ENCODE data around the gene KLHL26.

Gene KLHL26

GRCh38 chr19:18645035-18645511 is 8.2 kb downstream of the KLHL26 start:
- in situ Hi-C loops (cut with MboI; ENCODE audit: low sequenced_read_pairs): no loop called here

GRCh38 chr19:18646535-18647370 is 9.9 kb downstream of the KLHL26 start:
- in situ Hi-C loops (cut with MboI; ENCODE audit: low sequenced_read_pairs): no loop called here

GRCh38 chr19:18647371-18647767 is 10.5 kb downstream of the KLHL26 start:
- in situ Hi-C loops (cut with MboI; ENCODE audit: low sequenced_read_pairs): no loop called here

GRCh38 chr19:18647807-18648206 is 11.0 kb downstream of the KLHL26 start:
- in situ Hi-C loops (cut with MboI; ENCODE audit: low sequenced_read_pairs): no loop called here

- in situ Hi-C loops (cut with MboI; ENCODE audit: low sequenced_read_pairs): no loop called here
These were observed 12.1 kb downstream of the KLHL26 start for GRCh38 chr19:18648973-18649315.

- in situ Hi-C loops (cut with MboI; ENCODE audit: low sequenced_read_pairs): no loop called here
These were observed 12.7 kb downstream of the KLHL26 start for GRCh38 chr19:18649371-18650020.

GRCh38 chr19:18650021-18650390 is 13.2 kb downstream of the KLHL26 start:
- in situ Hi-C loops (cut with MboI; ENCODE audit: low sequenced_read_pairs): no loop called here

GRCh38 chr19:18650468-18651041 is 13.7 kb downstream of the KLHL26 start:
- in situ Hi-C loops (cut with MboI; ENCODE audit: low sequenced_read_pairs): no loop called here

- in situ Hi-C loops (cut with MboI; ENCODE audit: low sequenced_read_pairs): no loop called here
These were observed 14.5 kb downstream of the KLHL26 start for GRCh38 chr19:18651300-18651699.

- in situ Hi-C loops (cut with MboI; ENCODE audit: low sequenced_read_pairs): no loop called here
These were observed 14.9 kb downstream of the KLHL26 start for GRCh38 chr19:18651733-18652132.

- in situ Hi-C loops (cut with MboI; ENCODE audit: low sequenced_read_pairs): no loop called here
These were observed 17.0 kb downstream of the KLHL26 start for GRCh38 chr19:18653853-18654252.

GRCh38 chr19:18654469-18654868 is 17.6 kb downstream of the KLHL26 start:
- in situ Hi-C loops (cut with MboI; ENCODE audit: low sequenced_read_pairs): no loop called here

GRCh38 chr19:18655173-18655844 is 18.5 kb downstream of the KLHL26 start:
- in situ Hi-C loops (cut with MboI; ENCODE audit: low sequenced_read_pairs): no loop called here

- in situ Hi-C loops (cut with MboI; ENCODE audit: low sequenced_read_pairs): no loop called here
These were observed 19.7 kb downstream of the KLHL26 start for GRCh38 chr19:18656337-18657086.

GRCh38 chr19:18657590-18658365 is 20.9 kb downstream of the KLHL26 start:
- in situ Hi-C loops (cut with MboI; ENCODE audit: low sequenced_read_pairs): no loop called here

- in situ Hi-C loops (cut with MboI; ENCODE audit: low sequenced_read_pairs): no loop called here
These were observed 21.6 kb downstream of the KLHL26 start for GRCh38 chr19:18658366-18658855.

- in situ Hi-C loops (cut with MboI; ENCODE audit: low sequenced_read_pairs): no loop called here
These were observed 22.6 kb downstream of the KLHL26 start for GRCh38 chr19:18659281-18660050.

- in situ Hi-C loops (cut with MboI; ENCODE audit: low sequenced_read_pairs): no loop called here
These were observed 23.5 kb downstream of the KLHL26 start for GRCh38 chr19:18660051-18660910.
